Dedifferentiated amniotic fluid mesenchymal stem cell (primary cell): ENCODE measurements around the gene CORO6.
A peak's percentile ranks its signal among the peaks of the same experiment; 100 is the strongest.
"Not testable (repeated sequence)": the region's sequence is repeated elsewhere in the genome, so short reads cannot be mapped to it uniquely, and the experiment has no call there.

Experiments
- DNase-seq: peaks from one replicate; pipeline ENCODE4 v3.0.0-alpha.2; 2016; ENCODE audit errors: extremely low spot score

Gene CORO6

GRCh38 chr17:29622337-29623282 is at the start of gene CORO6:
TSS of gene CORO6 (minus strand) at chr17:29622912. CDS start at chr17:29621421, 1,491 bp downstream.
- DNase-seq, result no peak

GRCh38 chr17:29671661-29672060 is 48.9 kb upstream of the CORO6 start:
- DNase-seq, result no peak

GRCh38 chr17:29669266-29669665 is 46.6 kb upstream of the CORO6 start:
- DNase-seq, result no peak

DNA sequence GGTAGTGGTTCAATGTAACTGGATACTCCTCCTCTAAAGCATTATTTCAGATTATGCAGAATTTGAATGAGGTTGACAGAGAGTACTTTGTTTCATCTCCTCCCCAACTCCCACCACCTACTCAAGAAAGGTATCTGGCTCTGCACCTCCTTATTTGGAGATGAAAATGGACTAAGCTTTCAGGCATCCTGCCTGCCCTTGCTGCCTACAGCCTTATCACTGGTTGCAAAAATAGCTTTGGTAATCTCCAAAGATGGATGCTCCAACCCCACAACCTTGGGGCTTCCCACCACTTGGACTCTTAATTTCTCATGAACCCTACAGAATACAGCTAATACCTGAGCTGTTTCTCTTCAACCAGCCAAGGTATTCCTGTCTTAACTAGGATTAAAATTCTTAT is 45.3 kb upstream of the CORO6 start:
- no peak for DNase-seq

DNA sequence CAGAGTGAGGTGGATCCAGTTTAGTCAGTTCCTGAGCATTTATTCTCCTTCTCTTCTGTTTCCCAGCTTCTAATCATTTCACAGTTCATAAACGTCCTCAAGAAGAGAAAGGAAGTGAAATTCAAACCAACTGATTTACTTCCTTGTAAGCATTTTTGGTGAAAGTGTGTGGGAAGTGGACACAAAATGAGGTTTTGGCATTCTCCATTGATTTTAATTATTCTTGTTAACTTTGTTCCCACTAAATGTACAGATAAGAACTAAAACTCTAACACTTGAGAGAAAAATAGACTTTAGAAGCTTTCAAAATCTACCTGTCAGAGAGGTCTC is 42.7 kb upstream of the CORO6 start:
- no peak for DNase-seq

DNA sequence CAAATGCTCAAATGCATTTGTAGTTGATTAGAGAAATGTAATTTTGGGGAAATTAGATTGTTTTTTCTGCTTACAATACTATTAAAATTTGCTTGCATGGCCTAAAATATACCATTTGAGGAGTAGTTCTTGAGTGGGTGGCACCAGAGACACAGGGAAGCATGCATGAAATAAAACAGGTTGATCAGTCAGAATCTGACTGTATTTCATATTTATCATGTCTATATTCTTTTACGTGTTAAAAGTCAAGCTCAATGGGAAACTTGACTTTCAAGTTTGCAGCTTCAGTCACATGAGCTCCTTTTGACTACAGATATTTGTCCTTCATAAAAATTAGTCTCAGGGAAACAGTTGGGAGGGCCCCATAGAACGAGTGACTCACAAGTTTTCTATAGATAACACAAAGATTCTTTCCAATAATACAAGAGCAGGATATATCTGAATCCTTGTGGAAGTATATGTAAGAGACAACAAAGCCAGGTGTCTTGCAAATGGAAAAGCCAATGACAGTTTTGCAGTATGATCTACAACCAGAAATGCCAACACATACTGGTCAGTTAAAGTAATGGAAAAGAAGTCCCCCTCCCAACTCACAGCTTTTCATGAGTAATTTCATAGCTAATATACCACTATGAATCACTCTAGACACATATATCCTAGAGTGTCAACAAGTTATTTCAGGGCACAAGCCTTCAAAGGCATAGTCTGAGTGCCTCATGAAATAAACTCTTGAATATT is 42.2 kb upstream of the CORO6 start:
- no peak for DNase-seq

GRCh38 chr17:29663155-29663554 is 40.4 kb upstream of the CORO6 start:
- peak; percentile 72 for DNase-seq

DNA sequence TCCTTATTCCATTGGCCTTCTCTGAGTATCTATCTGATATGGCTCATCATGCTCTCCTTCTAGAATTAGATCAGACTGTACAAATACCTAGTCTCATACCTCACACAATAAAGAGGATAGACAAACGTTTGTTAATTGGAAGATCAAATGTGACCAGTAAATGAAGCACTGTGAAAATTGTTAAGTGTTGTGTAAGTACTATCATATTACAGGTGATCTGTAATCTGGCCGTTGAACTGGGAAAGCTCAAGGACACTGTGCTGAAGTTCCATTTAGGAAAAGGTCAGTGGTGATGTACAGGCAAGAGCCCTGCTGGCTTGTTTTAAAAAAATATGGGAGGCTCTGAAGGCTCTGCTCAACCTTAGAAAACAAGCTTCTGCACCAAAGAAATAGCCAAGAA is 38.5 kb upstream of the CORO6 start:
- DNase-seq, result no peak

- DNase-seq, result no peak
Measured at GRCh38 chr17:29659155-29659554, 36.4 kb upstream of the CORO6 start.

DNA sequence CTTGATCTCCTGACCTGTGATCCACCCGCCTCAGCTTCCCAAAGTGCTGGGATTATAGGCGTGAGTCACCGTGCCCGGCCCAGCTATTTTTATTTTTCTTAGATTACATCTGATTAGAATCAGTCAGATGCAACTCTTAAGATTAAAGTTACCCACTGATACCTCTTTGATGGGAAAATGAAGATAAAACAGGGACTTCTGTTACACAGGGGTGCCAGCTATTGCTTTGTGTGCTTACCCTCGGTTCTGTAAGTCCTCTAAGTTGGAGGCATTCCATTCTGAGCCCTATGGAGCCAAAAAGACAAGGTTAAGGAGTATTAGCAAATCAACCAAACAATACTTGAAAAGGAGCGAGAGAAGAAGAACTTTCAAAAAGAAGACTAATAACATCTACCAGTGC is 32.6 kb upstream of the CORO6 start:
- DNase-seq, result no peak

GRCh38 chr17:29653995-29654714 is 31.4 kb upstream of the CORO6 start:
- DNase-seq, result no peak

GRCh38 chr17:29652976-29653375 is 30.3 kb upstream of the CORO6 start:
- no peak for DNase-seq

- DNase-seq, result not testable (repeated sequence)
Measured at GRCh38 chr17:29651913-29652312, 29.2 kb upstream of the CORO6 start.

DNA sequence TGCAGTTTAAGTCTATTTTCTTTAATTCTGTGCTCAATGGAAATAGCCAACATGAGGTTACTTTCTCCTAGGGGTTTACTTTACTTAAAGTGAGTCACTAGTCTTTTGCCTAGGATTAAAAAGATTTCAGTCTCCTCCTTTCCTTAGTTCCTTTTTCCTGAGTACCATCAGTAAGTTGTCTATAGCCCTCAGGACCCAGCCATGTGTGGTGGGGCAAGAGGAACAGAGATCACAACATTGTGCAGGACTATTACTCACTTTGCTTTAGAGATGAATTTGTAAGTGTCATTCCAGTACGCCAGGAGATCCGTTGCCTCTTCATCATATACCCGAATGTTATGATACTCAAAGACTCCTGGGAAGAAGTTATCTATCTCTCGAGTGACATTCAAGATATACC is 27.7 kb upstream of the CORO6 start:
- DNase-seq, result no peak

- no peak for DNase-seq
Measured at GRCh38 chr17:29649359-29649758, 26.6 kb upstream of the CORO6 start.

- DNase-seq, result no peak
Measured at GRCh38 chr17:29648005-29648404, 25.3 kb upstream of the CORO6 start.

GRCh38 chr17:29645515-29646051 is 22.9 kb upstream of the CORO6 start:
- DNase-seq, result peak; percentile 82

GRCh38 chr17:29643817-29644160 is 21.1 kb upstream of the CORO6 start:
- no peak for DNase-seq

DNA sequence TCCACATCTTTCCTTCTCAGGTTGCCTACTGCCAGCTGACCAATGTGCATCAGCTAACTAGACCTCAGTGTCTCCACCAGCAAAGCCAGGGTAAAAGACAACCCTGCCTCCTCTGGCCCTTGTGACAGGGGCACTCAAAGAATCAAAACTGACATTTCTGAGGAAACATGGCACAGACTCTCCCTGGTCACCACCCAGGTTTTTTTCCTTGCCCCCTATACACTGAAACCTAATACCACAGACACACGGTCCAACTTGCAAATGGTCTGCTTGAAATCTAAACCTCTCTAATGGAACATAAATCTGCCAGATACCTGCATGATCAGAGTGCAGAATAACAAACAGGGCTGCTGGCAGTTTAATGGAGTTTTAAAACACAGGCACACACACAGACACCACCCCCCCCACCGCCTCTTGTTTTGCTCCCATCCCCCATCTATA is 19.5 kb upstream of the CORO6 start:
- no peak for DNase-seq

DNA sequence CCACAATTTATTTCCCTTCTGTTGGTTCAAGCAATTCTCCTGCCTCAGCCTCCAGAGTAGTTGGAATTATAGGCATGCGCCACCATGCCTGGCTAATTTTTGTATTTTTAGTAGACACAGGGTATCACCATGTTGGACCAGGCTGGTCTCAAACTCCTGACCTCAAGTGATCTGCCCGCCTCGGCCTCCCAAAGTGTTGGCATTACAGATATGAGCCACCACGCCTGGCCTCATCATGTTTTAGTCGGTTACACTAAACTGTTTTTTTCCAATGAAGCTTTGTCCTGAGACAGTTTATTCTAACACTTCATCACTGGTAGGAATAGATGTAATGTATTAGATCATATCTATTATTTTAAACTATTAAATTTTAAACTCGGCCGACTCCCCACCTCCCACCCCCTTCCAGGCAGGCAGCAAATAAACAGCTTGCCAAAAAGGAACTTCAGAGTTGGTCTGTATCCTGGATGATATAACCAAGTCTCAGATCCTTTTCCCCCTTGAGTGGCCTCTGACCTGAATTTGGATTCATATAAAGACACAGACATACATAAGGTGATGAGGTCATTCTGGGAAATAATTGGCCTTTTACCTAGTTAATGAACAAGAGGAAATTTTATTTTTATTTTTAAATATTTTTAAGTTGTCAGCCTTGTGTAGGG is 18.4 kb upstream of the CORO6 start:
- DNase-seq, result no peak

- DNase-seq, result peak; percentile 19
Measured at GRCh38 chr17:29640413-29640812, 17.7 kb upstream of the CORO6 start.

GRCh38 chr17:29633886-29634285 is 11.2 kb upstream of the CORO6 start:
- DNase-seq, result no peak
